Ishikawa (cell line): ENCODE data around the gene PSPC1.

Experiments
- CEBPB ChIP-seq: IDR thresholded peaks from 2 replicates; pipeline ENCODE4 v1.6.1; 2012
- CREB1 ChIP-seq: IDR thresholded peaks from 2 replicates; pipeline ENCODE4 v1.6.1; 2012; ENCODE audit warnings: low read depth
- EGR1 ChIP-seq: IDR thresholded peaks from 2 replicates; pipeline ENCODE4 v1.6.1; 2012
- EP300 ChIP-seq: IDR thresholded peaks from 2 replicates; pipeline ENCODE4 v1.6.1; 2012; ENCODE audit warnings: borderline replicate concordance
- FOXM1 ChIP-seq: IDR thresholded peaks from 2 replicates; pipeline ENCODE4 v1.6.1; 2012; ENCODE audit warnings: low read depth, borderline replicate concordance
- MAX ChIP-seq: IDR thresholded peaks from 2 replicates; pipeline ENCODE4 v1.6.1; 2012
- NFIC ChIP-seq: IDR thresholded peaks from 2 replicates; pipeline ENCODE4 v1.6.1; 2012
- RAD21 ChIP-seq: IDR thresholded peaks from 2 replicates; pipeline ENCODE4 v1.6.1; 2012; ENCODE audit warnings: low read depth
- REST ChIP-seq: IDR thresholded peaks from 2 replicates; pipeline ENCODE4 v1.6.1; 2012; ENCODE audit warnings: low read depth, mild to moderate bottlenecking
- TAF1 ChIP-seq: IDR thresholded peaks from 2 replicates; pipeline ENCODE4 v1.6.1; 2012; ENCODE audit warnings: low read depth, mild to moderate bottlenecking
- TCF12 ChIP-seq: IDR thresholded peaks from 2 replicates; pipeline ENCODE4 v1.6.1; 2012; ENCODE audit warnings: low read depth
- TEAD4 ChIP-seq: IDR thresholded peaks from 2 replicates; pipeline ENCODE4 v1.6.1; 2012
- USF1 ChIP-seq: IDR thresholded peaks from 2 replicates; pipeline ENCODE4 v1.6.1; 2012
- YY1 ChIP-seq: IDR thresholded peaks from 2 replicates; pipeline ENCODE4 v1.6.1; 2012; ENCODE audit warnings: low read depth
- ZBTB7A ChIP-seq: IDR thresholded peaks from 2 replicates; pipeline ENCODE4 v1.6.1; 2012; ENCODE audit warnings: low read depth

The PSPC1 gene

GRCh38 chr13:19782727-19783682 is at the start of gene PSPC1:
Gene PSPC1, minus strand, starts transcription at chr13:19782945. Its CDS starts 188 bp downstream, at chr13:19782757.
- TF ChIP-seq TAF1, result peak; percentile 88
- TF ChIP-seq YY1, result peak; percentile 93
- 0 out of 2 replicates have a peak, but pooled peaks have one; percentile 23 for TF ChIP-seq TEAD4
- TF ChIP-seq MAX, result peak; percentile 60

- no peak for TF ChIP-seq YY1
- no peak for TF ChIP-seq FOXM1
- no peak for TF ChIP-seq CEBPB
- TF ChIP-seq EGR1, result no peak
- no peak for TF ChIP-seq TAF1
- TF ChIP-seq EP300, result no peak
- TF ChIP-seq RAD21, result no peak
- no peak for TF ChIP-seq ZBTB7A
- TF ChIP-seq TEAD4, result no peak
- no peak for TF ChIP-seq REST
- TF ChIP-seq MAX, result no peak
- no peak for TF ChIP-seq USF1
- TF ChIP-seq TCF12, result no peak
- no peak for TF ChIP-seq NFIC
- no peak for TF ChIP-seq CREB1
Observed at GRCh38 chr13:19822673-19823072, 39.9 kb upstream of the PSPC1 start.

GRCh38 chr13:19818223-19818842 is 35.6 kb upstream of the PSPC1 start:
- TF ChIP-seq FOXM1 (no peak), YY1 (0 out of 2 replicates have a peak, but pooled peaks have one; percentile 29), USF1 (peak; percentile 9; the same call in 1 of the 2 replicates), REST (no peak), TAF1 (no peak), ZBTB7A (no peak), NFIC (no peak), MAX (peak; percentile 68; the same call in 1 of the 2 replicates), TEAD4 (peak; percentile 26; the same call in 1 of the 2 replicates), CEBPB (no peak), EP300 (no peak), EGR1 (no peak), CREB1 (no peak), RAD21 (peak; percentile 89), TCF12 (no peak)

- TF ChIP-seq USF1 (no peak), TCF12 (no peak), MAX (no peak), CEBPB (no peak), CREB1 (no peak), YY1 (no peak), REST (no peak)
Observed at GRCh38 chr13:19817510-19818158, 34.9 kb upstream of the PSPC1 start.
